GM12892 (cell line): ENCODE results near the gene PGLYRP1.

Experiments
- POLR2A ChIP-seq: IDR thresholded peaks from 2 replicates; pipeline ENCODE4 v1.6.1; 2011; ENCODE audit warnings: low read depth, low read length, control low read depth
- POLR2AphosphoS5 ChIP-seq: IDR thresholded peaks from 2 replicates; pipeline ENCODE4 v1.6.1; 2011; ENCODE audit warnings: low read depth, low read length, control low read depth
- TAF1 ChIP-seq: IDR thresholded peaks from 2 replicates; pipeline ENCODE4 v1.6.1; 2011; ENCODE audit warnings: low read depth, mild to moderate bottlenecking, control low read depth, low read length, borderline replicate concordance

DNA sequence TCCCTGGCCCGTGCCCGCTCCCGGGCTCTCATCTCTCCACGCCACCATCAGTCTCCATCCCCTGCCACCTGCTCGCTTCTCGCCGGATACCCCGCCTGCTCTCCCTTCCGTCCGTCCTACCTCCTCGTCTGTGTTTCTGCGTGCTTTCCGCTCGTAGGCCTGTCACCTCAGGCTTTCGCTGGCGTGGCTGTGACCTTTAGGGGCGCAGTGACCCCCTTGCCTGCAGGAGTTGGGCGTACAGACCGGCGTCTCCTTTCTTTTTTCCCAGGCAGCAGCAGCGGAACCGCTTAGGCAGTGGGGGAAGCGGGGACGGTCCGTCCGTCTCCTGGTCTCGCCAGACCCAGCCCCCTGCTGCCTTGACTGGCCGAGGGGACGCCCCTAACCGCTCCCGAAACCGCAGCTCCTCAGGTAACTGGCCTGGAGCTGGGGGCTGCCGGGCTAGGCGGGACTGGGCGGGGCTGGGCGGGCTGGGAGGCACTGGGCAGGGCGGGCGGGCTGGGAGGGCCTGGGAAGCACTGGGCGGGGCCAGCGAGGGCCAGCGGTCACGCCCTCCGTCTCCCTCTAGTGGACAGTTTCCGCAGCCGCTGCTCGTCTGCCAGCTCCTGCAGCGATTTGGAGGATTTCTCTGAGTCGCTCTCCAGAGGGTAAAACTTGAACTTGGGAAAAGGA lies 6.3 kb downstream of the PGLYRP1 start:
- TF ChIP-seq POLR2A: no peak
- TF ChIP-seq POLR2AphosphoS5: no peak
- no peak for TF ChIP-seq TAF1
